ENCODE data around the gene FYCO1.

Gene FYCO1

DNA sequence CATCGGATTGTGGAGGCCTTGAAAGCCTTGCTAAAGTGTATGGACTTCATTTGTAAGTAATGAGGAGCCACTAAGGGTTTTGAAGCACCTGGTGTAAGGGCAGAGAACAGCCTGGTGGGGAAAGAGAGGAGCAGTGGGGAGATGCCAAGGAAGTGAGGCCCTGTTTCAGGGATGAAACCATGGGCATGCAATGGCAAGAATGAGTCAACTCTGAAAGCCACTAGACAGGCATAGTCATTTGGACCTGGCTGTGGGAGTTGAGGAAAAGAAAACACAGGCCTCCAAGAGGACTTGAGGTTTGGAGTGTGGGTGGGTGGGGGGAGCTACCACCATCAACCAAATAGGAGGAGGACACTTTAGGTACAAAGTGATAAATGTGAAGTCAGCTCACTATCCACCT is 24.1 kb upstream of the FYCO1 start:
- no peaks in the 10 kb centered on the region for H3K4me1 ChIP-seq (ENCODE audit: insufficient read depth, low read length, poor library complexity, severe bottlenecking)
- H3K27me3 ChIP-seq (ENCODE audit: insufficient read depth, low read length, poor library complexity, severe bottlenecking) = no peaks in the 10 kb centered on the region
- no peaks in the 10 kb centered on the region for H3F3A ChIP-seq (ENCODE audit: low read depth)
- H3K4me3 ChIP-seq (ENCODE audit: low read length, poor library complexity, severe bottlenecking) = no peak overlapping the region
- H3K9ac ChIP-seq (ENCODE audit: low read depth, low read length, poor library complexity, severe bottlenecking) = no peak overlapping the region
- H2AFZ ChIP-seq (ENCODE audit: low read length) = no peak overlapping the region
- H3K9me3 ChIP-seq (ENCODE audit: insufficient read depth, low read depth, low read length) = no peaks in the 10 kb centered on the region
- no peak overlapping the region for H3K4me2 ChIP-seq (ENCODE audit: low read depth, low read length, poor library complexity, severe bottlenecking)
- no peaks in the 10 kb centered on the region for H3K9me2 ChIP-seq (replicated peaks; ENCODE audit: low read depth, low read length)
- H3K79me2 ChIP-seq (ENCODE audit: insufficient read depth, low read length) = no peaks in the 10 kb centered on the region
- no peaks in the 10 kb centered on the region for H4K20me1 ChIP-seq (ENCODE audit: insufficient read depth, low read length, poor library complexity, severe bottlenecking)
- no peaks in the 10 kb centered on the region for H3K36me3 ChIP-seq (ENCODE audit: insufficient read depth, low read length)
- TF ChIP-seq CTCF (conservative IDR thresholded peaks at IDR 0.05; ENCODE audit: low read length) (no peak), EZH2phosphoT487 (IDR thresholded peaks at IDR 0.05; ENCODE audit: borderline replicate concordance) (no peak)

DNA sequence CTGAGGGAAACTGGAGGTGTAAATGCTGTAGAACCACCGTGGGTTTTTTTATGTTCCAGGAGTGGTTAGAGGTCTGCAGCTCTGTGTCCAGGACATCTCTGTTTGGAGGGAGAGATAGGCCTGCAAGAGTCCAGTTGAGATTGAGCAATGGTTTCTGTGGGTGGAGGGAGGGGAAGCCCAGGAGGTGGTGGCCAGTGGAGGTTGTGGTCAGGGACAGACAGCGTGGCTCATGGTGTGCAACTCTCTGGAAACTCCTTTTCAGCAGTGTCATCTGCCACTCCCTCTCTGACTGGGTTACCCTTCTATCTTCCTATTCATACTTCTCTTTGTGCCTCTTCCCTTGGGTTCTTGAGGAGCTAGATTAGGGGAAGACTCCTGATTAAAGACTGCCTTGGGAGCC is 22.1 kb upstream of the FYCO1 start:
- TF ChIP-seq CTCF (conservative IDR thresholded peaks at IDR 0.05; ENCODE audit: low read length) (no peak), EZH2phosphoT487 (IDR thresholded peaks at IDR 0.05; ENCODE audit: borderline replicate concordance) (no peak)

DNA sequence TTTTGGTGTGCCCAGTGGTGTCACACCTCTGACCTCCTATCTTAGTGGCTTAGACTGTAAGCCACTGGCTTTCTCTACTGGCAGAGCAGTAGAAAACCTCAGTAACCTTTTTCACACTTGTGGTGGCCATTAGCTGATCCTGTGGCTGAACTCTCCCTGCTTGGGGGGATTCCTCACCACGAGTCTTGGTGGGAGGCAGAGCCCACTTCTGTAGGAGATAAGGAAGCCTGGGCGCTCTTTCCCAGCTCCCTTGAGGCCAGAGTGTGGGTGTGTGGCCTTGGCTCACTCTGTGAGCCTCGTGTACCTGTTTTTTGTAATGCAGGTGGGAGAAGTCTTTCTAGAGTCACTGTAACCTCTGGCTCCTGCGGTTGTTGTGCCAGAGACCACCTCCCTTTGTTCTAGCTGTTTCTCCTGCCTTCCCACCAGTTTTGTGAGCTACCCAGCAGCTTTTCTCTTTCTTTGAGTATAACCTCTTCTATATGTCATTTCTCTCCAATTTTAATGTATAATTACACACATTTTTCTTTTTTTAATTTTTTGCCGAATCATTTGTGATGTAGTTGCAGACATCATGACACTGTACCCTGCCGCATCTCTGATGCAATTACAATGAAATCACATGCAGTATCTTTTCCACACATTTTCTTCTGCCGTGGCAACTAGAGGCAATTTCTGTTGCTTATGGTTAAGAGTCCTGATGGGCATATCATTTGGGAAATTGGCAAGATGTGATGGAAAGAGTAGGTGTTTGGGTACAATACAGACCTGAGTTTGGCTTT is 17.9 kb upstream of the FYCO1 start:
- H3K79me2 ChIP-seq (ENCODE audit: insufficient read depth, low read length) = no peaks in the 10 kb centered on the region
- no peaks in the 10 kb centered on the region for H3K27me3 ChIP-seq (ENCODE audit: insufficient read depth, low read length, poor library complexity, severe bottlenecking)
- H3K9ac ChIP-seq (ENCODE audit: low read depth, low read length, poor library complexity, severe bottlenecking) = no peak overlapping the region
- H3F3A ChIP-seq (ENCODE audit: low read depth) = no peaks in the 10 kb centered on the region
- no peaks in the 10 kb centered on the region for H3K9me3 ChIP-seq (ENCODE audit: insufficient read depth, low read depth, low read length)
- no peak overlapping the region for H2AFZ ChIP-seq (ENCODE audit: low read length)
- H3K9me2 ChIP-seq (replicated peaks; ENCODE audit: low read depth, low read length) = no peaks in the 10 kb centered on the region
- H4K20me1 ChIP-seq (ENCODE audit: insufficient read depth, low read length, poor library complexity, severe bottlenecking) = no peaks in the 10 kb centered on the region
- TF ChIP-seq EZH2phosphoT487 (IDR thresholded peaks at IDR 0.05; ENCODE audit: borderline replicate concordance) (no peak), CTCF (conservative IDR thresholded peaks at IDR 0.05; ENCODE audit: low read length) (no peak)
- H3K4me1 ChIP-seq (ENCODE audit: insufficient read depth, low read length, poor library complexity, severe bottlenecking) = no peaks in the 10 kb centered on the region
- H3K36me3 ChIP-seq (ENCODE audit: insufficient read depth, low read length) = no peaks in the 10 kb centered on the region
- H3K4me2 ChIP-seq (ENCODE audit: low read depth, low read length, poor library complexity, severe bottlenecking) = no peak overlapping the region
- no peak overlapping the region for H3K4me3 ChIP-seq (ENCODE audit: low read length, poor library complexity, severe bottlenecking)

More for the DNA sequence above, 22.1 kb upstream of the FYCO1 start:
- H2AFZ ChIP-seq (ENCODE audit: low read length) = no peak overlapping the region
- H3K79me2 ChIP-seq (ENCODE audit: insufficient read depth, low read length) = no peaks in the 10 kb centered on the region
- H3K27me3 ChIP-seq (ENCODE audit: insufficient read depth, low read length, poor library complexity, severe bottlenecking) = no peaks in the 10 kb centered on the region
- no peak overlapping the region for H3K4me2 ChIP-seq (ENCODE audit: low read depth, low read length, poor library complexity, severe bottlenecking)
- no peaks in the 10 kb centered on the region for H3K36me3 ChIP-seq (ENCODE audit: insufficient read depth, low read length)
- H3K9ac ChIP-seq (ENCODE audit: low read depth, low read length, poor library complexity, severe bottlenecking) = no peak overlapping the region
- no peaks in the 10 kb centered on the region for H3K9me2 ChIP-seq (replicated peaks; ENCODE audit: low read depth, low read length)
- no peak overlapping the region for H3K4me3 ChIP-seq (ENCODE audit: low read length, poor library complexity, severe bottlenecking)
- H3F3A ChIP-seq (ENCODE audit: low read depth) = no peaks in the 10 kb centered on the region
- H3K9me3 ChIP-seq (ENCODE audit: insufficient read depth, low read depth, low read length) = no peaks in the 10 kb centered on the region
- H3K4me1 ChIP-seq (ENCODE audit: insufficient read depth, low read length, poor library complexity, severe bottlenecking) = no peaks in the 10 kb centered on the region
- no peaks in the 10 kb centered on the region for H4K20me1 ChIP-seq (ENCODE audit: insufficient read depth, low read length, poor library complexity, severe bottlenecking)
